8988T (cell line): ENCODE measurements around the gene GDI1.
"Not testable (repeated sequence)": the region's sequence is repeated elsewhere in the genome, so short reads cannot be mapped to it uniquely, and the experiment has no call there.

ENCODE experiments used
- DNase-seq: peaks from one replicate; pipeline ENCODE4 v3.0.0; 2011

GDI1 gene

DNA sequence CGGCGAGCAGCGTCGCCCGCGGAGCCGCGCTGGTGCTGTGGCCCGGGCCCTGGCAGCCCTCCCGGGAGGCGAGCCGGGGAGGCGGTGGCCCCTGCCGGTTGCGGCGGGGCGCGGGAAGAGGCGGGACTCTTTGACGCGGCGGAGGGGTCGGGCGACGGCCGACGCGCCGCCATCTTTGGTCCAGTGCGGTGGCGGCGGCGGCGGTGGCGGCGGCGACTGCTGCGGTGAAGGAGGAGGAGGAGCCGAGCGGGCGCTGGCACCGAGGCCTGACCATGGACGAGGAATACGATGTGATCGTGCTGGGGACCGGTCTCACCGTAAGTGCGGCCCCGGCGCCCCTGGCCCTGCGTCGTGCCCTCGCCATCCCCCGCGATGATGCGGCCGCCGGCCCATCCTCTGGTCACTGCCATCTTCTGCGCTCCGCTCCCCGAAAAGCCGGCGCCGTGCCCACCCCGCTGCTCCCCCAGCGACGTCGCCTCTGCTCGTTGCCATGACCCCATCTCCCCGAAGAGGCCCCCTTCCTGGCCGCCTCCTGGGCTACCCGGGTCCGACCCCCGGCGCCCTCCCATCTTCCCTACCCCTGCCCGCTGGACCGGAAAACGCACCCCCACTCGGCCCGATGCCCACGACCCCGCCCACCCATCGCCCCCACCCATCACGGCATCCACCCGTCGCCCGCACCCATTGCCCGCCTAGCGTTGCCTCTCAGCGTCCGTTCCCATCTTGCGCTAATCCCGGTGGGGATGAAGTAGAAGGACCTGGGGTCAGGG, at the start of gene GDI1:
TSS of gene GDI1 (plus strand) at position 172 of the 770 bp plus-strand sequence. CDS start at position 273, 101 bp downstream.
- no peak for DNase-seq

- not testable (repeated sequence) for DNase-seq
Observed at GRCh38 chrX:154388094-154388493, 48.9 kb upstream of the GDI1 start.

- not testable (repeated sequence) for DNase-seq
Observed at GRCh38 chrX:154388649-154389048, 48.3 kb upstream of the GDI1 start.

DNA sequence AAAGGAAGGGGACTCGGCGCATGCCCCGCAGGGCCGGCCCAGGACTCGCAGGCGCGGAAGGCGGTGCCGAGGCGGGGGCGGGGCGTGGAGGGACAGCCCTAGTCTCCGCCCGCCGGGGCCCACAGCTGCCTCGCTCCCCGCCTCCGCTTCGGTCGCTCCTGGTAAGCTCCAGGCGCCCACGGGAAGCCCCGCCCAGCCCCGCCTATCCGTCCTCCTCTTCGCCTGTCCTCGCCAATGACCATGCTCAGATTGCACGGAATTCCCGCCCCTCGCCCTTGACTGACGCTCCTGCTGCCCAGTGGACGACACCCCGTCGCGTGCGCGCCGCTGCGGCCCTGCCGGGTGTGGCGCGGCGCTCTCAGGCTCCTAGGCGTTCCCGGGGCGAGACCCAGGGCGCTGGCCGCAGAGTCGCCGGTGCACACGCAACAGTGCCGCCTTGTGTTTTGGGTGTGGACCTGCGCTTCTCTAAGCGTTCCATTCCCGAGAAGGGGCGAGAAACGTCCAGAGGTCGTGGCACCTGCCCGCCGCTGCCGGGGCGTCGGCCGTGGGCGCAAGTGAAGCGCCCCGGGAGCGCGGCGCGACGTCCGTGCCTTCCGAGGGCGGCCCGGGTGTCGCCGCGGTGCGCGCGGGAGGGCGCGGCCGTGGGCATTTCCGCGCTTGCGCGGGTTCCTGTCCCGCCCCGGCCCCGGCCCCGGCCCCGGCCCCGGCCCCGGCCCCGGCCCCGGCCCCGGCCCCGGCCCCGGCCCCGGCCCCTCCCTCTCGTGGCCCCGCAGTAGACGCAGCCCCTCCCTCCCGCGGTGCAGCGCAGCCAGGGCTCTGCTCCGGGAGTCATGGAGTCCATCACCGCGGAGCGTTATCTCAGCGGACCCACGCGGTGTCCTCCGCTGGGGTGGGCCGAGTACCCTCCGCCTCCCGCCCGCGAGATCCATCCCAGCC, 46.9 kb upstream of the GDI1 start:
- DNase-seq: not testable (repeated sequence)

DNA sequence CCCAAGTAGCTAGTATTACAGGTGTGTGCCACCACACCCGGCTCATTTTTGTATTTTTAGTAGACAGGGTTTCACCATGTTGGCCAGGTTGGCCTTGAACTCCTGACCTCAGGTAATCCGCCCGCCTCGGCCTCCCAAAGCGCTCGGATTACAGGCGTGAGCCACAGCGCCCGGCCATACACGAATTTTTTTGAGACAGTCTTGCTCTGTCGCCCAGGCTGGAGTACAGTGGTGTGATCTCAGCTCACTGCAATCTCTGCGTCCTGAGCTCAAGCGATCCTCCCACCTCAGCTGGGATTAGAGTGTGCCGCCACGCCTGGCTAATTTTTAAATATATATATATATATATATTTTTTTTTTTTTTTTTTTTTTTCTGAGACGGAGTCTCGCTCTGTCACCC, 40.6 kb upstream of the GDI1 start:
- not testable (repeated sequence) for DNase-seq

GRCh38 chrX:154396973-154397887, 39.7 kb upstream of the GDI1 start:
- DNase-seq: no peak

DNA sequence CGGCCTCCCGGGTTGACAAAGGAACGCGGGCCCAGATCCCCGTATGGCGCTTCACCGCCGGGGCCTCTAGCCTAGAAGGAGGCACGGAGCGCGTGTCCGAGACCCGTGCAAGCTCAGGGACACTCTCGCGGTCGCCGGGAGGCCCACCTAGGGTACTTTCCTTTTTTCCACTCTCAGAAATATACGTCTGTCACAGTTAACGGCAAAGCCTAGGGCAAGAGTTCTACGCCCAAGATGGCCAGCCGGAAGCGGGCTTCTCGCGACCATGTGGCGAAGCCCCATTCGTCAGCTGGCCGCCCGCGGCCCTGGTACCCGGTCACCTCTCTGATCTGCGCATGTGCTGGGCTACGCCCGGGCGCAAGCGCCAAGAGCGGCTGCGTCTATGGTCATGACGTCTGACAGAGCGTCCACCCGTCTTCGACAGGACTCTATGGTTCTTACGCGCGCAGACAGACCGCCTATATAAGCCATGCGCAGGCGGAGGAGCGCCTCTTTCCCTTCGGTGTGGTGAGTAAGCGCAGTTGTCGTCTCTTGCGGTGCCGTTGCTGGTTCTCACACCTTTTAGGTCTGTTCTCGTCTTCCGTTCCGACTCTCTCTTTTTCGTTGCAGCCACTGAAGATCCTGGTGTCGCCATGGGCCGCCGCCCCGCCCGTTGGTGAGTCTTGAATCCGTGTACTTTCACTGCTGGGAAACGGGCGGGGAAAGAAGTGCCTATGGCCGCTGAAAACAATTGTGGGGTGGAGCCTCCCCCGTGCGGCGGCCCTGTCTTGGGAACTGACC, 38.9 kb upstream of the GDI1 start, which contains the start of gene RPL10:
TSS of gene RPL10 (plus strand) at position 490 of the 780 bp plus-strand sequence. CDS start at position 633, 143 bp downstream.
- DNase-seq: peak; percentile 72

GRCh38 chrX:154398668-154399526, 38.1 kb upstream of the GDI1 start:
- DNase-seq: no peak

- DNase-seq: no peak
Observed at GRCh38 chrX:154399527-154400368, 37.2 kb upstream of the GDI1 start.

GRCh38 chrX:154400369-154400817, 36.6 kb upstream of the GDI1 start:
- DNase-seq: not testable (repeated sequence)

DNA sequence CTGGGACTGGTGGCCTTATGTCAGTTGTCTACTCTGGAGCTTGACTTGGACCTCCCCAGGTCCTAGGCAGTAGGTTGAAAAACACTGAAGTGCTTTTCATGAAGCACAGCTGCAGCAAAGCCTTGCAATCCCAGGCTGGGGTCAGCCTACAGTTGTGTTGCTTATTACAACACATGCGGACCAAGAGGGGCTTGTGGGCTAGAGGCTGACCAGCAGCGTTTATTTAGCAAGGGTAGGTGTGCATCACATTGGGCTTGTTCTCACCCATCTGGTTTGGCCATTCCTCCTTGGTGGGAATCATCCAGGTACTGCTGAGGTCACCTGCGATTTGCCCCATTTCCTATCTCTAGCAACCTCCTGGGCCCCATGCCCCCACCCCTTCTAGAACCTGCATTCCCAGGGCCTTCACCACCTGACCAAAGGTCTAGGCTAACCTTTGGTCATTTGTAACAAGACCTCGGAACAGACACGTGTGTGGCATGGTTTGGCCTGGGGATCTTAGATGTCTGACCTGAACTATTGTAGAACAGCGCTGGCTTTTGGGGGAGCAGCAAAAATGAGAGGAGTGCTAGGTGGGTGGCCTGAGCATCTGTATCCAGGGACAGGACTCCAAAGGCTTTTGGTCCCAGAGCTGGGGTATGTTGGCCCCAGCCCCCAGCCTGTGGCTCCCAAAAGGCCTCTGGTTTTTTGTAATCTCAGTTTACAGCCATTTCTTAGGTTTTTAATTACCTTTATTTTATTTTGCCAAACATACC, 35.7 kb upstream of the GDI1 start:
- DNase-seq: no peak

DNA sequence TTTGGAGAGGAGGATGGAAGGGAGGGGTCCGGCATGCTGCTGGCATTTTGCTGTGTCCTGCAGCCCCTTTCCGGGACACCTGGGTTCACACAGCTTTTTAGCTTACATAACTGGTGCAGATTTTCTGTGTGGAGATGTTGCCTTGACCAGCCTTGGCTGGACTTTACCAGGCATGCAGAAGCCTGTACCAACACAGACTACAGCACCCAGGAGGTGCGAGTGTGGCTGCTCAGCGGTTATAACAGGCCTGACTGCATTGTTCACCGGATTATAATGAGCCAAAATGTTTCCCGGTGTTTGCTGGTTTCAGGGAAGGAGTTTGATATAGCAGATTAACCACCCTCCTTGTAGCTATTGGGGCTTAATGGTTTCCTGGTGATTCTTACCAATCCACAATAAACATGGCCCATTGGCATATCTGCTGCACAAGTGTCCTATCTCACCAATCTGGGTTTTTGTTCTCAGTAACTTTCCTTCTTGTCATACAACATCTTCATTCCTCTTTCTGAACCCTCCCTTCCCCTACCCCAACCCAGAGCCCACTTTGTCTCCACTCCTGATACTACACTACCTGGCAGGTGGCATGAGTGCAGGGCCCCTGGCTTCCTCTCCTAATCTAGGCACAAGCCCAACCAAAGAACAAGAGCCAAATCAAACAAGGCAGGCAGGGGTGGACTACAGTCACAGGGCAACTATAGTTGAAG, 34.9 kb upstream of the GDI1 start:
- DNase-seq: no peak

DNA sequence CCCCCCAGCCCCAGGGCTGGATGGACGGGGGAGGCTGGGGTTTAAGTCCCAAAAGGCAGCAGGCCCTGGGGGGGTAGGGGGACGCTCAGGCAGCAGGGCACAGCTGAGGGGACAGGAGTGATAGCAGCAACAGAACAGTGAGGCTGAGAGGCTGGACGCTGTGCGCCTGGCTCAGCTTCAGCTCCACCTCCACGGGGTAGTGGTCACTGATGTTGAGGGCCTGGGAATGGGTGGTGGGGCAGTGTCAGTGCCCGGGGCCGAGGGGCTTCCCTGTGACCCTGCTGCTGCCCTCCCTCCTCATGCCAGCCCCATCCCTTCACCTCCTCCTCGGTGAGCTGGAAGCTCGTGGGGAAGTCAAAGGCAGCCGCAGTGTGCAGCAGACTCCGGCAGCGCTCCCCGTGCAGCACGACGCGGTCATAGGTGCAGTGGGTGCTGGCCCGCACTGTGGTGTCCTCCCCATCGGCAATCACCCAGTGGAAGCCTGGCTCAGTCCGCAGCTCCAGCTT, 34.3 kb upstream of the GDI1 start:
- DNase-seq: no peak

GRCh38 chrX:154403192-154403591, 33.8 kb upstream of the GDI1 start:
- DNase-seq: no peak

DNA sequence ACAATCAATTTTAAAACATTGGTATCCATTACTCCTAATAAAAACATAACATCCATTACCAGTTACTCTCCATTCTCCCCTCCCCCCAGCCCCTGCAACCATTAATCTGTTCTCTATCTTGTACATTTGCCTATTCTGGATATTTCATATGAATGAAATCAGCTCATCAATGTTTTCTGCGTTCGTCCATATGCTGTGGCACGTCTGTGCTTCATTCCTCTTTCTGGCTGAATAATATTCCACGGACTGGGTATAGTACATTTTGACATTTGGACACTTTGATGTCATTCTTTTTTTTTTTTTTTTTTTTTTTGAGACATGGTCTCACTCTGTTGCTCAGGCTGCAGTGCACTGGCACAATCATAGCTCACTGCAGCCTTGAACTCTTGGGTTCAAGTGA, 33.1 kb upstream of the GDI1 start:
- no peak for DNase-seq

GRCh38 chrX:154404625-154405192, 32.2 kb upstream of the GDI1 start:
- DNase-seq: no peak

GRCh38 chrX:154408659-154409221, 28.2 kb upstream of the GDI1 start:
- DNase-seq: no peak
